ENCODE results near the gene HPF1. TPM values are rescaled to one million over a fixed set of nuclear protein-coding genes. Genes with fewer than 3 reads are reported as not detected.

HPF1 gene
- total and polyA plus RNA-seq, 2 of the 8 experiments (the other 6 are each of a cell fraction or from before 2014, with no cell fraction given) = 14.1 to 32.5 TPM

DNA sequence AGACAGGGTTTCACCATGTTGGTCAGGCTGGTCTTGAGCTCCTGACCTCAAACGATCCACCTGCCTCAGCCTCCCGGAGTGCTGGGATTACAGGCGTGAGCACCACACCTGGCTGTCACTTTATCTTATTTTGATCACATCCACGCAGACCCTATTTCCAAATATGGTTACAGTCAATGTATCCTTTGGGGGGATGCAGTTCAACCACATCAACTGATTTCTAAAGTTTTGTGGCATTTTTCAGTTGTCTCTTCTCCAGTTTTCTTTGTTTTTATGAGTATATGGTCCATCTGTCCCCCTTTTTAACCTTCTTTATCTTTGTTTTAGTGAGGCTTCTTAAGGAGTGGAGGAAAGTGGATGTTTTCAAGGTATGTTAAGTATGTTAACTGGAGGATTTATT lies 4.1 kb upstream of the HPF1 start:
- Histone ChIP-seq H2BK20ac (ENCODE audit: low read length) (no peak overlapping the region), H2BK12ac (ENCODE audit: low read depth, low read length) (no peak overlapping the region), H3K14ac (ENCODE audit: insufficient read length) (no peak overlapping the region), H3K4me2 (ENCODE audit: insufficient read depth in 1 of 2, low read depth in 2 of 2, low read length in 2 of 2) (no peak overlapping the region), H3K36me3 (ENCODE audit: control insufficient read depth in 2 of 4, insufficient read depth in 4 of 4, low read length in 3 of 4) (no peaks in the 10 kb centered on the region), H4K5ac (ENCODE audit: insufficient read length, low read depth, low read length) (no peak overlapping the region), H4K8ac (ENCODE audit: extremely low read depth, insufficient read depth, low read length) (no peak overlapping the region), H3K79me2 (ENCODE audit: control insufficient read depth in 1 of 2, insufficient read depth in 2 of 2, low read length in 2 of 2) (peaks cover 0 to 3% of the 10 kb centered on the region in 2 experiments; a peak in 1 of 4 replicates), H3K18ac (ENCODE audit: extremely low read depth, low read length) (no peak overlapping the region), H3K4me3 (ENCODE audit: extremely low read depth in 1 of 4, insufficient read depth in 2 of 4, low read depth in 3 of 4, low read length in 4 of 4) (no peak overlapping the region), H3K4ac (replicated peaks; ENCODE audit: insufficient read length, low read depth, low read length) (no peak overlapping the region), H3K23me2 (ENCODE audit: low read depth, low read length) (peaks cover 8% of the 10 kb centered on the region; the same call in 1 of the 2 replicates), H2AFZ (ENCODE audit: low read length) (no peak overlapping the region), H4K91ac (replicated peaks; ENCODE audit: insufficient read length, low read length) (no peak overlapping the region), H3K27me3 (replicated peaks in 1 of 4; ENCODE audit: control insufficient read depth in 3 of 4, extremely low read depth in 1 of 4, insufficient read depth in 3 of 4, low read length in 3 of 4) (no peaks in the 10 kb centered on the region; a peak in 1 of 7 replicates), H2AK5ac (ENCODE audit: low read depth, low read length) (no peak overlapping the region), H4K20me1 (replicated peaks in 1 of 2; ENCODE audit: control insufficient read depth in 1 of 2, insufficient read depth in 2 of 2, low read length in 2 of 2) (no peaks in the 10 kb centered on the region), H3K79me1 (ENCODE audit: low read depth, low read length) (no peaks in the 10 kb centered on the region), H3K9ac (replicated peaks in 1 of 4; ENCODE audit: extremely low read depth in 1 of 4, low read depth in 3 of 4, low read length in 3 of 4) (no peak overlapping the region), H2BK120ac (replicated peaks; ENCODE audit: low read depth, low read length) (no peak overlapping the region), H3K27ac (ENCODE audit: low read depth, low read length) (no peak overlapping the region), H3K9me3 (ENCODE audit: insufficient read depth in 2 of 2, low read depth in 1 of 2, low read length in 1 of 2) (no peaks in the 10 kb centered on the region), H2BK15ac (ENCODE audit: low read length) (no peak overlapping the region), H3K23ac (ENCODE audit: insufficient read length) (no peak overlapping the region), H3K56ac (replicated peaks; ENCODE audit: insufficient read length, low read depth, low read length) (no peak overlapping the region), H3K4me1 (replicated peaks in 1 of 4; ENCODE audit: control insufficient read depth in 3 of 4, insufficient read depth in 4 of 4, low read length in 3 of 4) (peaks cover 0 to 4% (median 2%) of the 10 kb centered on the region in 4 experiments; a peak in 2 of 7 replicates), H2BK5ac (ENCODE audit: low read depth, low read length) (no peak overlapping the region)
- FAIRE-seq (no peak), DNase-seq (ENCODE audit: low read depth in 1 of 2, low spot score in 2 of 2) (no peak)
- POLR2A ChIA-PET (ENCODE audit: partially characterized antibody) = no interaction called here
- CTCF ChIA-PET (ENCODE audit: partially characterized antibody) = interaction anchor here (1.2 kb wide), 1 partner anchor 37 kb away, joined by 3 read pairs; no protein-coding TSS in a partner anchor
- WGBS, 2 experiments (ENCODE audit: extremely low coverage in 1 of 2, insufficient coverage in 1 of 2, insufficient read length in 1 of 2, insufficient replicate concordance in 2 of 2, low coverage in 1 of 2, low lambda C conversion rate in 2 of 2, missing lambda C conversion rate in 1 of 2) = 88% methylated on average over 4 of the region's 4 CpGs; no CpG with 5 or more reads in 1 of the 2 experiments
- no peak for TF ChIP-seq RAD21 (IDR thresholded peaks at IDR 0.05 in 1 of 2, conservative IDR thresholded peaks at IDR 0.05 in 1 of 2; ENCODE audit: low read depth in 2 of 2, low read length in 2 of 2)
- TF ChIP-seq HDAC6 (IDR thresholded peaks at IDR 0.05; ENCODE audit: low read depth, low read length) = no peak
- no peak for TF ChIP-seq TCF12 (IDR thresholded peaks at IDR 0.05; ENCODE audit: low read depth, low read length)
- no peak for TF ChIP-seq TBP (IDR thresholded peaks at IDR 0.05; ENCODE audit: low read depth, low read length)
- TF ChIP-seq, protein P1, sequence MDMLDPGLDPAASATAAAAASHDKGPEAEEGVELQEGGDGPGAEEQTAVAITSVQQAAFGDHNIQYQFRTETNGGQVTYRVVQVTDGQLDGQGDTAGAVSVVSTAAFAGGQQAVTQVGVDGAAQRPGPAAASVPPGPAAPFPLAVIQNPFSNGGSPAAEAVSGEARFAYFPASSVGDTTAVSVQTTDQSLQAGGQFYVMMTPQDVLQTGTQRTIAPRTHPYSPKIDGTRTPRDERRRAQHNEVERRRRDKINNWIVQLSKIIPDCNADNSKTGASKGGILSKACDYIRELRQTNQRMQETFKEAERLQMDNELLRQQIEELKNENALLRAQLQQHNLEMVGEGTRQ (IDR thresholded peaks at IDR 0.05; ENCODE audit: low read length) = no peak
- TF ChIP-seq, protein P2, sequence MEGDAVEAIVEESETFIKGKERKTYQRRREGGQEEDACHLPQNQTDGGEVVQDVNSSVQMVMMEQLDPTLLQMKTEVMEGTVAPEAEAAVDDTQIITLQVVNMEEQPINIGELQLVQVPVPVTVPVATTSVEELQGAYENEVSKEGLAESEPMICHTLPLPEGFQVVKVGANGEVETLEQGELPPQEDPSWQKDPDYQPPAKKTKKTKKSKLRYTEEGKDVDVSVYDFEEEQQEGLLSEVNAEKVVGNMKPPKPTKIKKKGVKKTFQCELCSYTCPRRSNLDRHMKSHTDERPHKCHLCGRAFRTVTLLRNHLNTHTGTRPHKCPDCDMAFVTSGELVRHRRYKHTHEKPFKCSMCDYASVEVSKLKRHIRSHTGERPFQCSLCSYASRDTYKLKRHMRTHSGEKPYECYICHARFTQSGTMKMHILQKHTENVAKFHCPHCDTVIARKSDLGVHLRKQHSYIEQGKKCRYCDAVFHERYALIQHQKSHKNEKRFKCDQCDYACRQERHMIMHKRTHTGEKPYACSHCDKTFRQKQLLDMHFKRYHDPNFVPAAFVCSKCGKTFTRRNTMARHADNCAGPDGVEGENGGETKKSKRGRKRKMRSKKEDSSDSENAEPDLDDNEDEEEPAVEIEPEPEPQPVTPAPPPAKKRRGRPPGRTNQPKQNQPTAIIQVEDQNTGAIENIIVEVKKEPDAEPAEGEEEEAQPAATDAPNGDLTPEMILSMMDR (IDR thresholded peaks at IDR 0.05; ENCODE audit: control extremely low read depth in 1 of 3, insufficient read depth in 1 of 3, low read depth in 1 of 3, low read length in 3 of 3) = no peak
- no peak for TF ChIP-seq SRF (IDR thresholded peaks at IDR 0.05; ENCODE audit: low read depth, low read length)
- TF ChIP-seq NRF1 (IDR thresholded peaks at IDR 0.05; ENCODE audit: low read depth, low read length) = no peak
- TF ChIP-seq TEAD4 (IDR thresholded peaks at IDR 0.05; ENCODE audit: low read depth, low read length) = no peak
- TF ChIP-seq FOSL1 (IDR thresholded peaks at IDR 0.05; ENCODE audit: insufficient read depth, low read depth, low read length) = no peak
